RWPE2 (cell line): ENCODE data around the gene PIP.
"Not testable (repeated sequence)": the region's sequence is repeated elsewhere in the genome, so short reads cannot be mapped to it uniquely, and the experiment has no call there.

Experiments
- ATAC-seq: fragments of 200-7000 bp; cut with Tn5 transposase; 3 replicates; pipeline ENCODE4 v1.9.1; 2021; ENCODE audit warnings: low read depth
- DNase-seq: peaks from one replicate; pipeline ENCODE4 v3.0.0-alpha.2; 2020; ENCODE audit warnings: low spot score
- H3K27ac ChIP-seq: fragments of 450-650 bp; 2 replicates; pipeline ENCODE4 v1.5.1; 2017; ENCODE audit warnings: mild to moderate bottlenecking; ENCODE audit not compliant: poor library complexity, severe bottlenecking
- H3K27me3 ChIP-seq: fragments of 250-450 bp; sonication (Bioruptor Pico); 2 replicates; pipeline ENCODE4 v1.5.1; 2021; ENCODE audit warnings: mild to moderate bottlenecking, moderate library complexity; ENCODE audit not compliant: insufficient read depth, poor library complexity, severe bottlenecking
- H3K36me3 ChIP-seq: fragments of 250-450 bp; sonication (Bioruptor Pico); 2 replicates; pipeline ENCODE4 v1.5.1; 2020; ENCODE audit warnings: low read depth, mild to moderate bottlenecking, moderate library complexity
- H3K4me1 ChIP-seq: fragments of 250-450 bp; sonication (Bioruptor Pico); 2 replicates; pipeline ENCODE4 v1.5.1; 2021; ENCODE audit warnings: mild to moderate bottlenecking, moderate library complexity; ENCODE audit not compliant: insufficient read depth, poor library complexity, severe bottlenecking
- H3K4me3 ChIP-seq: fragments of 250-450 bp; sonication (Bioruptor Pico); 2 replicates; pipeline ENCODE4 v1.5.1; 2021; ENCODE audit warnings: mild to moderate bottlenecking, moderate library complexity; ENCODE audit not compliant: severe bottlenecking
- H3K9me3 ChIP-seq: fragments of 250-450 bp; sonication (Bioruptor Pico); 2 replicates; pipeline ENCODE4 v1.5.1; 2021; ENCODE audit warnings: mild to moderate bottlenecking, moderate library complexity; ENCODE audit not compliant: severe bottlenecking
- TF ChIP-seq, protein P1 (sequence below): fragments of 450-650 bp; IDR thresholded peaks from one replicate; pipeline ENCODE4 v1.5.1; 2017; ENCODE audit warnings: mild to moderate bottlenecking, moderate library complexity; ENCODE audit not compliant: poor library complexity, severe bottlenecking

Gene PIP

DNA sequence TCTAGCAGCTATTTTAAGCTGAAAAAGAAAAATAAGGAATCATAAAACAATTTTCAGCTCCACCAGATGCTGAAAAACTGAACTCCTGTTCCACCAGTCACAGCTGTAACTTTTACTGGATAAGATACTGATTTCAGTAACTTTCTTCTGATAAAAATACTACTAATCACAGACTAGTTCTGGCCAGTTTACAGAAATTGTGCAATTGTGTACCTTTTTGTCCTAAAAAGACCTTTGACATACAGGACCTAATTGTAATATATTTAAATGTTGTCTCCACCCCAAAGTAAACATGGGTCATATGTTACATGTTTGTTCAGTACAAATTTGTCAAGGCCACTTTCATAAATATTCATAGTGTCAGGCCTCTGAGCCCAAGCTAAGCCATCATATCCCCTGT, 27.1 kb upstream of the PIP start:
- no peak for DNase-seq
- Histone ChIP-seq H3K4me1 (no peaks in the 10 kb centered on the region), H3K27me3 (no peaks in the 10 kb centered on the region), H3K4me3 (no peak overlapping the region), H3K36me3 (no peaks in the 10 kb centered on the region), H3K27ac (no peak overlapping the region), H3K9me3 (no peaks in the 10 kb centered on the region)
- TF ChIP-seq, protein P1, sequence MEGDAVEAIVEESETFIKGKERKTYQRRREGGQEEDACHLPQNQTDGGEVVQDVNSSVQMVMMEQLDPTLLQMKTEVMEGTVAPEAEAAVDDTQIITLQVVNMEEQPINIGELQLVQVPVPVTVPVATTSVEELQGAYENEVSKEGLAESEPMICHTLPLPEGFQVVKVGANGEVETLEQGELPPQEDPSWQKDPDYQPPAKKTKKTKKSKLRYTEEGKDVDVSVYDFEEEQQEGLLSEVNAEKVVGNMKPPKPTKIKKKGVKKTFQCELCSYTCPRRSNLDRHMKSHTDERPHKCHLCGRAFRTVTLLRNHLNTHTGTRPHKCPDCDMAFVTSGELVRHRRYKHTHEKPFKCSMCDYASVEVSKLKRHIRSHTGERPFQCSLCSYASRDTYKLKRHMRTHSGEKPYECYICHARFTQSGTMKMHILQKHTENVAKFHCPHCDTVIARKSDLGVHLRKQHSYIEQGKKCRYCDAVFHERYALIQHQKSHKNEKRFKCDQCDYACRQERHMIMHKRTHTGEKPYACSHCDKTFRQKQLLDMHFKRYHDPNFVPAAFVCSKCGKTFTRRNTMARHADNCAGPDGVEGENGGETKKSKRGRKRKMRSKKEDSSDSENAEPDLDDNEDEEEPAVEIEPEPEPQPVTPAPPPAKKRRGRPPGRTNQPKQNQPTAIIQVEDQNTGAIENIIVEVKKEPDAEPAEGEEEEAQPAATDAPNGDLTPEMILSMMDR, result no peak
- no peak for ATAC-seq

DNA sequence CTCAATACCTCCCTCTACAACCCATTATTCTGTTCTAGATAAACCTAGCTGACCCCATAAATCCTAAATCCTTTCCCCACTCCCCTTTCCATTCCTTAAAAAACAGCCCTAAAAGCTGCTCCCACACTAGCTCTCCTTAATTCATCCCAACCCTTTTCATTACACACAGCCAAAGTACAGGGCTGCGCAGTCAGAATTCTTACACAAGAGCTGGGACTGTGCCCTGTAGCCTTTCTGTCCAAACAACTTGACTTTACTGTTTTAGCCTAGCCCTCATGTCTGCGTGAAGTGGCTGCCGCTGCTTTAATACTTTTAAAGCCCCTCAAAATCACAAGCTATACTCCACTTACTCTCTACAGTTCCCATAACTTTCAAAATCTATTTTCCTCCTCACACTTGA, 23.9 kb upstream of the PIP start:
- not testable (repeated sequence) for DNase-seq, H3K27me3 ChIP-seq

DNA sequence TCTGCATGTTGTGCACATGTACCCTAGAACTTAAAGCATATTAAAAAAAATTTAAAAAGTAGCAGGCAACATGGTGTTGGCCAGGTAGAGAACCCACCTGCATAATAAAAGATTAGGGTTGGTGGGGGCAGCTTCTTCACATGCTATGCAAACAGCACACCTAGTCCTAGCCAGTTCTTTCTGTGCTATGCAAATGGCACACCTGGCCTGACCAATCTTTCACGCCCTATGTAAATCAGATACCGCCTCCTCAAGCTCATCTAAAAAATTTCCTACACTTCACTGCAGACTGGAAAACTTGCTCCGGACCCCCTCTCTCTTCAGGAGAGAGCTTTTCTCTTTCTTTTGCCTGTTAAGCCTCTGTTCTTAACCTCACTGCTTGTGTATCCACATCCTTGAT, 14.5 kb upstream of the PIP start:
- no peak overlapping the region for H3K4me3 ChIP-seq
- no peak overlapping the region for H3K27ac ChIP-seq
- ATAC-seq, result no peak
- no peaks in the 10 kb centered on the region for H3K4me1 ChIP-seq
- no peaks in the 10 kb centered on the region for H3K27me3 ChIP-seq
- H3K9me3 ChIP-seq, result no peaks in the 10 kb centered on the region
- TF ChIP-seq, protein P1, result no peak
- no peaks in the 10 kb centered on the region for H3K36me3 ChIP-seq
- no peak for DNase-seq

More for the DNA sequence above, 23.9 kb upstream of the PIP start:
- not testable (repeated sequence) for ATAC-seq, H3K36me3 ChIP-seq, H3K9me3 ChIP-seq, H3K4me3 ChIP-seq, H3K27ac ChIP-seq, H3K4me1 ChIP-seq

DNA sequence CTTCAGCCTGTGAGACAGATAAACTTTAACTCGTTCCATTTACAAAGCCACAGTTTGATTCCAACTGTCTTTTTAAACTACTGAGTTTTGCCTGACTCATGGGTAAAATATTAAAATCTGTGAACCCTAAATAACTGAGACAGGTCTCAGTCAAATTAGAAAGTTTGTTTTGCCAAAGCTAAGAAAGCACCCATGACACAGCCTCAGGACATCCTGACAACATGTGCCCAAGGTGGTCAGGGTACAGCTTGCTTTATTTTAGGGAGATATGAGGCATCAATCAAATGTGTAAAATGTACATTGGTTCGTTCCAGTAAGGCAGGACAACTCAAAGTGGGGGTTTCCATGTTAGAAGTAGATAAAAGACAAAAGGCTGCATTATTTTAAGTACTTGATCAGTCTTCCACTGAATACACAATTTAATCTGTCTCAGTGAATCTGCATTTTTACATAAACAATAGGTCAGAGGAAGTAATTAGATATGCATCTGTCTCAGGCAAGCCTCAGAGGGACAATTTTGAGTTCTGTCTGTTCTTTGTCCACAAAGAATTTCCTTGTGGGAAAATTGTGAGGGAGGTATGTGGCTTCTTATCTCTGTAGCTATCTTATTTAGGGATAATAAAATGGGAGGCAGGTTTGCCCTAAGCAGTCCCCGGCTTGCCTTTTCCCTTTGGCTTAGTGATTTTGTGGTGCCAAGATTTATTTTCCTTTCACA, 11.0 kb upstream of the PIP start:
- Histone ChIP-seq H3K27me3 (no peaks in the 10 kb centered on the region), H3K27ac (no peak overlapping the region), H3K4me3 (no peak overlapping the region), H3K9me3 (no peaks in the 10 kb centered on the region), H3K36me3 (no peaks in the 10 kb centered on the region), H3K4me1 (no peaks in the 10 kb centered on the region)
- TF ChIP-seq, protein P1, result no peak
- ATAC-seq (no peak), DNase-seq (no peak)

DNA sequence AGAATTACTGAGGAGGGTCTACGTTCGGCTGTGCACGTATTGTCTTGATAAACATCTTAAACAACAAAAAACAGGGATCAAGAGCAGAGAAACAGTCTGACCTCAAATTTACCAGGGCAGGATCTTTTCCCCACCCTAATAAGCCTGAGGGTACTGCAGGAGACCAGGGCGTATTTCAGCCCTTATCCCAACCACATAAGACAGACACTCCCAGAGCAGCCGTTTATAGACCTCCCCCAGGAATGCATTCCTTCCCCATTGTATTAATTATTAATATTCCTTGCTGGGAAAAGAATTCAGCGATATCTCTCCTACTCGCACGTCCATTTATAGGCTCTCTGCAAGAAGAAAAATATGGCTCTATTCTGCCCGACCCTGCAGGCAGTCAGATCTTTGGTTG, 8.6 kb upstream of the PIP start:
- H3K27me3 ChIP-seq, ATAC-seq, DNase-seq, H3K4me1 ChIP-seq, H3K9me3 ChIP-seq, H3K4me3 ChIP-seq, H3K36me3 ChIP-seq, H3K27ac ChIP-seq: not testable (repeated sequence)

DNA sequence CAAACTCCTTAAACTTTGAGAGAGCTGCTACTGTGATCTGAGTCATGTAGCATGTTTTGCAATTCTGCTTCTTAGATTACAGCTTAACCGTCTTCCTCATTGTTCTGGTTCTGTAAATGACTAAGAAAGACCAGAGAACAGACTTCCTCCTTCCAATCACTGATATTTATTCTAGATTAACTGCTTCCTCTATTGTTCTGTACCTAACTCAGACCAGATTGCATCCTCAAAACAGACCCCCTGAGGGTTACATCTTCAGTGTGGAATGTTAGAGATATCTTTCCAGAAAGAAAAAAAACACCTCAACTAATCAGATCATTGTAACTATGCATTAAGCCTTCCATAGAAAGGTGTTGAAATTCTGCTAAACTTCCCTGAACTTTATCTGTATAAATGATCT, 5.7 kb upstream of the PIP start:
- Histone ChIP-seq H3K9me3 (no peaks in the 10 kb centered on the region), H3K4me1 (peaks cover 4% of the 10 kb centered on the region), H3K27me3 (no peaks in the 10 kb centered on the region), H3K4me3 (no peak overlapping the region), H3K27ac (peak overlapping the region; percentile 67), H3K36me3 (no peaks in the 10 kb centered on the region)
- peak; percentile 91 for ATAC-seq
- no peak for DNase-seq
- TF ChIP-seq, protein P1, result no peak
